Fibroblast of pulmonary artery (primary cell): ENCODE results near the gene GALNT3.
A peak's percentile ranks its signal among the peaks of the same experiment; 100 is the strongest.

ENCODE experiments used
- DNase-seq: peaks from one replicate; pipeline ENCODE4 v3.0.0-alpha.2; 2010; ENCODE audit warnings: low read depth
- H3K4me3 ChIP-seq: replicated peaks from 2 replicates; pipeline ENCODE4 v1.5.1; 2011; ENCODE audit warnings: low read depth, mild to moderate bottlenecking, control low read depth, low read length, moderate library complexity
- TF ChIP-seq, protein P1 (sequence below): IDR thresholded peaks from 2 replicates; pipeline ENCODE4 v1.5.1; 2011; ENCODE audit warnings: mild to moderate bottlenecking, control low read depth, low read length, inconsistent platforms; ENCODE audit errors: missing control alignments

The GALNT3 gene

GRCh38 chr2:165757906-165758675, 36.0 kb downstream of the GALNT3 start:
- no peak overlapping the region for H3K4me3 ChIP-seq
- DNase-seq: no peak
- TF ChIP-seq, protein P1, sequence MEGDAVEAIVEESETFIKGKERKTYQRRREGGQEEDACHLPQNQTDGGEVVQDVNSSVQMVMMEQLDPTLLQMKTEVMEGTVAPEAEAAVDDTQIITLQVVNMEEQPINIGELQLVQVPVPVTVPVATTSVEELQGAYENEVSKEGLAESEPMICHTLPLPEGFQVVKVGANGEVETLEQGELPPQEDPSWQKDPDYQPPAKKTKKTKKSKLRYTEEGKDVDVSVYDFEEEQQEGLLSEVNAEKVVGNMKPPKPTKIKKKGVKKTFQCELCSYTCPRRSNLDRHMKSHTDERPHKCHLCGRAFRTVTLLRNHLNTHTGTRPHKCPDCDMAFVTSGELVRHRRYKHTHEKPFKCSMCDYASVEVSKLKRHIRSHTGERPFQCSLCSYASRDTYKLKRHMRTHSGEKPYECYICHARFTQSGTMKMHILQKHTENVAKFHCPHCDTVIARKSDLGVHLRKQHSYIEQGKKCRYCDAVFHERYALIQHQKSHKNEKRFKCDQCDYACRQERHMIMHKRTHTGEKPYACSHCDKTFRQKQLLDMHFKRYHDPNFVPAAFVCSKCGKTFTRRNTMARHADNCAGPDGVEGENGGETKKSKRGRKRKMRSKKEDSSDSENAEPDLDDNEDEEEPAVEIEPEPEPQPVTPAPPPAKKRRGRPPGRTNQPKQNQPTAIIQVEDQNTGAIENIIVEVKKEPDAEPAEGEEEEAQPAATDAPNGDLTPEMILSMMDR: no peak

GRCh38 chr2:165746501-165746900, 47.5 kb downstream of the GALNT3 start:
- H3K4me3 ChIP-seq: no peak overlapping the region
- DNase-seq: no peak
- TF ChIP-seq, protein P1: no peak

DNA sequence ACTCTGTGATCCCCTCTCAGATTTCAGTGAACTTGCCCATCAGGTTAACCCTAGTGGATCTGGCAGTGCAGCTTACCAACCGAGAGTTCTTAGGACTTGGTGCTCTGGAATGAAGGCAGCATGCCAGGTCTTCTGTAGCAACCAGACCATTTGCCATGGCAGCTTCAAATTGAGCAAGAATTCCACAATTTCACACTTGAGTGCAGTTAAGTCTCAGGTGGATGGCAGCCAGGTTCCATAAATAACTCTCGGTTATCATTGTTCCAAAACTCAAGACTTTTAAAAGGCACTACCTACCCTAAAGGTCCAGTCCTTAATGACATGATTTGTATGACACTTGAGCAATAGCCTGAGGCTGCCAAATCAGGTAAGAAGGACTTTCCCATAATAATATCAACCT, 48.1 kb downstream of the GALNT3 start:
- peak; percentile 24 for DNase-seq
- H3K4me3 ChIP-seq: no peak overlapping the region
- TF ChIP-seq, protein P1: no peak

DNA sequence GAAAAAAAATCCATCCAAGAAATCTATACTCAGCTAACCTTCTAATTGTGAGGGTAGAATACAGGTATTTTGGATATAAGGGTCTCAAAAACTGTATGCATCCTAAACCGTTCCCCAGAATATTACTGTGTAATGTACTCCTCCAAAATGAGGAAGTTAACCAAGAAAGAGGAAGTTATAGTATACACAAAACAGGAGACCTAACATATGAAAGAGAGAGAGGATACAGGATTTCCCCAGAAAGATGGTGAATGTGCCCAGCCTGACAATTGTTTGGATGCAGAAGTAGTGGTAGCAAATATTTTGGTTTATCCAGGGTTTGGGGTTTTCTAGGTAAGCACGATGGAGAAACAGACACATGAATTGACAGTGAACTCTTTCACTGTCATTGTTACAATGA, 50.6 kb downstream of the GALNT3 start:
- TF ChIP-seq, protein P1: no peak
- H3K4me3 ChIP-seq: no peak overlapping the region
- no peak for DNase-seq

DNA sequence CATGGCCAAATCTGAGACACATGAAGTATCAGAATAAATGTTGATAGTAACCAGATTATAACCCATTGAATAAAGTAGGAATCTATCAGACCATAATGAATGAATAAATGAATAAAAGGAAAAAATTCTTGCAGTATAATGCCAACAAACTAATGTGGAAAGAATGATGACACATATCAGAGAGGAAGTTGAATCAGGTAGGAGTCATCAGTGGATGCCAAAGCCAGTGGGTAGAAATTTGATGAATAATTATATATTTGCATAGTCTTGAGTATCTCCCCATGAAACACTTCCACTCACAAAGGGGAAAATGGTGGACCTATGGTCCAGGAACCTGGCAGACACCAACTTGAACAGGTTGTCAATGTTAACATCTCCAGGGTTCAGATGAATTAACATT, 68.6 kb downstream of the GALNT3 start:
- peak; percentile 60 for DNase-seq
- H3K4me3 ChIP-seq: no peak overlapping the region
- TF ChIP-seq, protein P1: no peak

- no peak overlapping the region for H3K4me3 ChIP-seq
- peak; percentile 61 for DNase-seq
- TF ChIP-seq, protein P1: no peak
Observed at GRCh38 chr2:165720511-165720910, 73.5 kb downstream of the GALNT3 start.
